Ectodermal cell (in vitro differentiated cells): ENCODE data around the gene CACNA1S. TPM values are rescaled to one million over a fixed set of nuclear protein-coding genes. Genes with fewer than 3 reads are reported as not detected.

ENCODE experiments used
- H3K27ac ChIP-seq: 2 replicates; pipeline ENCODE4 v1.7.0; 2013; ENCODE audit warnings: mild to moderate bottlenecking, low read depth, low read length; ENCODE audit not compliant: insufficient read depth, poor library complexity, severe bottlenecking
- H3K27me3 ChIP-seq: 2 replicates; pipeline ENCODE4 v1.7.0; 2013; ENCODE audit warnings: mild to moderate bottlenecking, low read length; ENCODE audit not compliant: insufficient read depth, control insufficient read depth, poor library complexity, severe bottlenecking
- H3K36me3 ChIP-seq: one replicate; pipeline ENCODE4 v1.7.0; 2013; ENCODE audit warnings: low read length; ENCODE audit not compliant: control insufficient read depth, insufficient read depth
- H3K4me1 ChIP-seq: one replicate; pipeline ENCODE4 v1.7.0; 2013; ENCODE audit warnings: low read length; ENCODE audit not compliant: control insufficient read depth, insufficient read depth
- H3K4me3 ChIP-seq: 2 replicates; pipeline ENCODE4 v1.7.0; 2013; ENCODE audit warnings: low read depth, low read length, control low read depth; ENCODE audit not compliant: insufficient read depth
- H3K9me3 ChIP-seq: 2 replicates; pipeline ENCODE4 v1.7.0; 2013; ENCODE audit warnings: mild to moderate bottlenecking, low read length, moderate library complexity; ENCODE audit not compliant: control insufficient read depth
- WGBS, 2 experiments: methylation state at CpG; one replicate each; pipeline ENCODE4 v1.1.7; 2013; ENCODE audit warnings: missing lambda C conversion rate in 2 of 2; 5-methylcytosine and 5-hydroxymethylcytosine counted together
- polyA plus RNA-seq, 4 experiments: library from polyadenylated mRNA; stranded (reverse); fragments of 50-300 nt; gene quantifications; one replicate each; pipeline ENCODE4 v1.2.3, GENCODE V29; 2013

CACNA1S gene
- polyA plus RNA-seq (2013, experiment 1 of 4) = 0.52 TPM
- 0.43 TPM for polyA plus RNA-seq (2013, experiment 2 of 4)
- polyA plus RNA-seq (2013, experiment 3 of 4) = 0.27 TPM
- polyA plus RNA-seq (2013, experiment 4 of 4) = 0.28 TPM

GRCh38 chr1:201112173-201112731 is at the start of gene CACNA1S:
Gene CACNA1S (minus strand): TSS chr1:201112426. CDS start chr1:201112339, 87 bp downstream.
- no peaks in the 10 kb centered on the region for H3K9me3 ChIP-seq
- H3K36me3 ChIP-seq = no peaks in the 10 kb centered on the region
- 31 to 42% methylated on average over 6 to 8 of the region's 9 CpGs for WGBS, 2 experiments
- H3K27ac ChIP-seq = no peak within 1 kb of the TSS
- H3K4me3 ChIP-seq = no peak within 1 kb of the TSS
- peaks cover 30% of the 10 kb centered on the region for H3K27me3 ChIP-seq
- H3K4me1 ChIP-seq = peaks cover 31% of the 10 kb centered on the region

DNA sequence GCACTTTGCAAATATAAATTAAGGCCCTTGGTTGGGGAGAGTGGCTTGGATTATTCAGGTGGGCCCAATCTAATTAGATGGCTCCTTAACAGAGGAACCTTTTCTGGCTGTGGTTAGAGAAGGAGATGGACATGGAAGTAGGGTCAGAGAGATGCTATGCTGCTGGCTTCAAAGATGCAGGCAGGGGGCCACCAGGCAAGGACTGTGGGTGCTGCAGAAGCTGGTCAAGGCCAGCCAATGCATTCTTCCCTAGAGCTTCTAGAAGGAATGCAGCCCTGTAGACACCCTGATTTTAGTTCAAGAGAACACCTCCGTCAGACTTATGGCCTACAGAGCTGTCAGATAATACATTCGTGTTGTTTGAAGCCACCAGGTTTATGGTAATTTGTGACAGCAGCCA is 45.7 kb upstream of the CACNA1S start:
- no peak overlapping the region for H3K4me3 ChIP-seq
- WGBS, 2 experiments = 87 to 95% methylated on average over 2 of the region's 2 CpGs
- no peaks in the 10 kb centered on the region for H3K9me3 ChIP-seq
- H3K27me3 ChIP-seq = no peaks in the 10 kb centered on the region
- H3K27ac ChIP-seq = no peak overlapping the region
- H3K36me3 ChIP-seq = no peaks in the 10 kb centered on the region
- H3K4me1 ChIP-seq = peaks cover 6% of the 10 kb centered on the region

DNA sequence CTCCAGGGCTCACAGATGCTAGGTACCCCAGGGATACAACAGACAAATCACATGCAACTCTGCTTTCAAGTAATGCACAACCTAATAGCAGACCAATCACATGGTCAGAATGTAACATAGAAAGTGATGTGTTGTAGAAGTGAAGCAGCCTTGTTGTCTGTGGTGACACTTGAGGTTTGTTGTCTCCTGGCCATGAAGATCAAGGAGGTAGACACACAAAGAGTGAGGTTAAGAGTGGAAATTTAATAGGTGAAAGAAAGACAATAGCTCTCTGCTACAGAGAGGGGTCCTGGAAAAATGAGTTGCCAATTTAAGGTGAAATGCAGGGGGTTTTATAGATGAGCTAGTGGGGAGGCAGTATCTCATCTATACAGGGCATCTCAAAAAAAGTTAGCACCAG is 44.6 kb upstream of the CACNA1S start:
- no peak overlapping the region for H3K4me3 ChIP-seq
- no peaks in the 10 kb centered on the region for H3K36me3 ChIP-seq
- peaks cover 6% of the 10 kb centered on the region for H3K4me1 ChIP-seq
- H3K27me3 ChIP-seq = no peaks in the 10 kb centered on the region
- H3K9me3 ChIP-seq = no peaks in the 10 kb centered on the region
- H3K27ac ChIP-seq = no peak overlapping the region

DNA sequence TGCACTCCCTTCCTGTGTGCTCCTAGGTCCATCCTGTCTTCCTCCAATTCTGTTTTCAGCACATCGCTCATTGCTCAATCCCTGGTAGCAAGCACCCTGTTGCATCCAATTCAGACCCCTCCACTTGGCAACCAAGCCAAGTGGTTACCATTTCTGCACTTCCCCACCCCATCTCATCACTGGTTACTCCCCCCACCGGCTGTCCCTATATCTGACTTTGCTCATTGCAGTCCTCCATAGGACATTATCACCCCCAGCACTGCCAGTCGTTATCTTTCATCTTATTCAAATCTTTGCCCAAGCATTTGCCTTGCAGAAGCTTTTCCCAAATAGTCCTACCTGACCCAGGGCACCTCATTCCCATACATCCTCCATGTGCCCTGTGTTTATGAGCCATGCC is 44.1 kb upstream of the CACNA1S start:
- Histone ChIP-seq H3K27ac (no peak overlapping the region), H3K4me1 (peaks cover 6% of the 10 kb centered on the region), H3K27me3 (no peaks in the 10 kb centered on the region), H3K9me3 (no peaks in the 10 kb centered on the region), H3K36me3 (no peaks in the 10 kb centered on the region), H3K4me3 (no peak overlapping the region)
- 88 to 92% methylated on average over 3 of the region's 3 CpGs for WGBS, 2 experiments

DNA sequence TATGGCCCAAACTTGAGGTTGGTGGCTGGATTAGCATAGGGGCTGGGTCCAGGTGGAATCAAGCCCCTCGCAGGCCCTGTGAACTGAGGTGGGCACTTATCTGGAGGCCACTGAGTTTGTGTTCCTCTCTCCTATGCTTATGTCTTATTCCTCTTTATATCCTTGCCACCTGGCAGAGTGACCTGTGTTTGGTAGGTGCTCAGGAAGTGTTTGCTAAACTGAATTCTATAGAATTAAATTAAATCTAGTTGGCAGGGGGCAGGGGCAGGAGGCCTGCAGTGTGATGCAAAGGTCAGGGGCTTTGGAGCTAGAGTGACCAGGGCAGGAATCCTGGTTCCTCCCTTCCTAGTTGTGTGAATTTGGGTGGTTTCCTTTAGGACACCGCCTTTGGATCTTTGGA is 43.1 kb upstream of the CACNA1S start:
- Histone ChIP-seq H3K27me3 (no peaks in the 10 kb centered on the region), H3K4me3 (no peak overlapping the region), H3K36me3 (no peaks in the 10 kb centered on the region), H3K27ac (no peak overlapping the region), H3K4me1 (peaks cover 6% of the 10 kb centered on the region), H3K9me3 (no peaks in the 10 kb centered on the region)
- 76 to 98% methylated on average over 2 of the region's 2 CpGs for WGBS, 2 experiments

DNA sequence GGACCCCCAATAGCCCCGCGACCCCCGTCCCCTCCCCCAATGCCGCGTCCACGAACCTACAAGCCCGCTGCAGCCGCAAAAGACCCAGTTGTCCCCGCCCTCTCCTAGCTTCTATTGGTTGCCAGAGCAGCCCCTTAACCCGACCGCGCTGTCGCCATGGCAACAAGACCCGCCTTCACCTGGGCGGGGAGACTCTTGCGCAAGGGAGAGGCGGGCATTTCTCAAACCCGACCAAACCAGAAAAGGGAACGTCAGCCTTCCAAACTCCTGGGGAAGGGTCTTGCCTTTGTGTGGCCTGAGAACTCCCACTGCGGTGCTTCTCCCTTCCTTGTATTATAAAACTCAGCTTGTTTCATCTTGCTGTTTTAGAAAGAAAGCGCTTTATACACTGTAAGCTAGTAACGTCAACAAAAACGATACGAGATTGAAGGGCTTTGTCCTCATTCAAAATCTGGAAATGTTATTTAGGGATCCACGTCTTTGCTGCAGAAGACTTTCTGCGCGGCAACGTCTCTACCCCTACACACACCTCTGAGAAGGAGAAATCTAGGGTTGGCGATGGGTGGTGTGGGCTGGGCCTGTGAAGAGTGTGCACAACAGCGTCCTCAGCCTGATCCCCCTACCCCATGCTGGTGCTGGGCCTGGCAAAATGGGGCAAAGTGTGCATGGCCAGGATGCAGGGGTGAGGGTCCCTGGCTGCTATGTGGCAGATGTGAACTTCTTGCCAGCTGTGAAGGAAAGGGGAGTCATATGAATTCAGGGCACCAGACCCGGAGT is 42.4 kb upstream of the CACNA1S start, which contains the start of gene TMEM9:
TMEM9 (minus strand) TSS at position 86 of the 777 bp plus-strand sequence. CDS start 551 bp downstream, outside the sequence.
- peak within 1 kb of the TSS; percentile 69 for H3K27ac ChIP-seq
- H3K36me3 ChIP-seq = no peaks in the 10 kb centered on the region

DNA sequence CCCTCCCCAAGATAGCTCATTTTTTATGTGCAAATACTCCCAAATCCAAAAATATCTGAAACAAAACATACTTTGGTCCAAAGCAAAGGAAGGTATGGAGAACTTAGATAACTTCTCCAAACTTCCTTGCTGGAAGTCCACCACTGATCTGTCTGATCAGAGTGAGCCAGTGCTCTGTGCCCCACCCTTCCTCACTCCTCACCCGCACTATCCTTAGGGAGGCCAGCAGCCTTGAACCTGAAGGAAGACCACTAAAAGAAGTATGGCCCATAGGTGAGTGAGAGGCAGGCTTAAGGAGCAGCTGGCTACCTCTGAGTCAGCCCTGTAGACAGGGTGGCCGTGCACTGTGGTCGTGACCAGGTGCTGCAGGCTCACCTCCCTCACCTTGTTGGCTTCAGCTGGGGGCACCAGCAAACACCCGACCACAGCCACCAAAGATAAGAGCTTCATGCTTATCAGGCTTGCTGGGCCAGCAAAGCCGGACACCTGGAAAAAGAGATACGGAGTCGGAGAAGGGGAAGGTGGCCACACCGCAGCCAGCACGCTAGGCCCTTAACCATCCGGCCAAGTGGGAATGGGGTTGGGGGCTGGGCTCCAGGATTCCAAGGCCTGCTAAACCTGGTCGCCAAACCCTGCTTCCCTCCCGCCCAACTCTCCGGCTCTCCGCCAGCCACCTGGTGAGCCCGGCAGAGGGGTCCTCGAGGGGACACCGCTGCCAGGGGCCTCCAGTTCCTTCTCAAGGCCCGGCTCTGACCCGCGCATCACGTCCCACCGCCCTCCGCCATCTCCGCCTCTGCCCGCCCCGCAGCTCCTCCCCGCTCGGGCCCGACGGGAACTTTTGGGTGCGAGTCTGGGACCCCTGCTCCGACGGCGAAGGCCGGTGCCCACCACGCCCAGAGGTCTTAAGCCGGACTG is 41.5 kb upstream of the CACNA1S start:
- H3K36me3 ChIP-seq = peaks cover 4% of the 10 kb centered on the region
- peaks cover 6% of the 10 kb centered on the region for H3K4me1 ChIP-seq
- WGBS, 2 experiments = 2 to 3% methylated on average over 37 of the region's 37 CpGs
- H3K9me3 ChIP-seq = no peaks in the 10 kb centered on the region
- H3K4me3 ChIP-seq = peak overlapping the region; percentile 90
- H3K27ac ChIP-seq = peak overlapping the region; percentile 36
- no peaks in the 10 kb centered on the region for H3K27me3 ChIP-seq

More for the DNA sequence above, 42.4 kb upstream of the CACNA1S start, which contains the start of gene TMEM9:
- no peaks in the 10 kb centered on the region for H3K27me3 ChIP-seq
- no peaks in the 10 kb centered on the region for H3K9me3 ChIP-seq
- H3K4me3 ChIP-seq = peak within 1 kb of the TSS; percentile 90
- 22 to 23% methylated on average over 31 of the region's 31 CpGs for whole genome bisulfite sequencing, 2 experiments
- H3K4me1 ChIP-seq = peaks cover 6% of the 10 kb centered on the region

- Histone ChIP-seq H3K27me3 (no peaks in the 10 kb centered on the region), H3K27ac (no peak overlapping the region), H3K4me3 (no peak overlapping the region), H3K4me1 (no peaks in the 10 kb centered on the region), H3K36me3 (peaks cover 39% of the 10 kb centered on the region), H3K9me3 (no peaks in the 10 kb centered on the region)
- WGBS, 2 experiments = 88 to 93% methylated on average over 4 of the region's 4 CpGs
Measured at GRCh38 chr1:201149400-201149799, 37.2 kb upstream of the CACNA1S start.

- peaks cover 58% of the 10 kb centered on the region for H3K36me3 ChIP-seq
- no peak overlapping the region for H3K4me3 ChIP-seq
- WGBS, 2 experiments = 89 to 90% methylated on average over 12 of the region's 13 CpGs
- H3K4me1 ChIP-seq = no peaks in the 10 kb centered on the region
- H3K27ac ChIP-seq = no peak overlapping the region
- no peaks in the 10 kb centered on the region for H3K9me3 ChIP-seq
- no peaks in the 10 kb centered on the region for H3K27me3 ChIP-seq
Measured at GRCh38 chr1:201147396-201148015, 35.3 kb upstream of the CACNA1S start.
